GM12875 (cell line): ENCODE data around the gene ARFIP1.

Source experiments
- H3K4me3 ChIP-seq: one replicate; pipeline ENCODE4 v1.5.1; 2011; ENCODE audit warnings: low read depth, low read length, control low read depth
- CTCF ChIP-seq: IDR thresholded peaks from 2 replicates; pipeline ENCODE4 v1.5.1; 2011; ENCODE audit warnings: low read depth, mild to moderate bottlenecking, control low read depth, inconsistent platforms, low read length, moderate library complexity, borderline replicate concordance; ENCODE audit not compliant: insufficient read depth

The ARFIP1 gene

GRCh38 chr4:152870606-152871005 lies 90.9 kb downstream of the ARFIP1 start:
- TF ChIP-seq CTCF, result no peak
- H3K4me3 ChIP-seq, result no peak overlapping the region

GRCh38 chr4:152875261-152875660 lies 95.5 kb downstream of the ARFIP1 start:
- H3K4me3 ChIP-seq, result no peak overlapping the region
- no peak for TF ChIP-seq CTCF

- TF ChIP-seq CTCF, result no peak
- no peak overlapping the region for H3K4me3 ChIP-seq
These were observed 98.1 kb downstream of the ARFIP1 start for GRCh38 chr4:152877868-152878267.

GRCh38 chr4:152880263-152880662 lies 100.5 kb downstream of the ARFIP1 start:
- TF ChIP-seq CTCF, result no peak
- H3K4me3 ChIP-seq, result no peak overlapping the region

- no peak for TF ChIP-seq CTCF
These were observed 102.2 kb downstream of the ARFIP1 start for GRCh38 chr4:152881974-152882373.

GRCh38 chr4:152885185-152885584 lies 105.4 kb downstream of the ARFIP1 start:
- no peak for TF ChIP-seq CTCF

More at GRCh38 chr4:152881974-152882373, 102.2 kb downstream of the ARFIP1 start:
- no peak overlapping the region for H3K4me3 ChIP-seq

GRCh38 chr4:152886201-152886600 lies 106.4 kb downstream of the ARFIP1 start:
- TF ChIP-seq CTCF, result no peak
- no peak overlapping the region for H3K4me3 ChIP-seq

More at GRCh38 chr4:152885185-152885584, 105.4 kb downstream of the ARFIP1 start:
- H3K4me3 ChIP-seq, result no peak overlapping the region
